HCT116 (cell line): ENCODE measurements around the gene ADAMTS1.

Experiments used
- CTCF ChIP-seq, 3 experiments: fragments of 200-600 bp in 1 of 3; sonication (generic) in 1 of 3; IDR thresholded peaks in 2 of 3; conservative IDR thresholded peaks in 1 of 3; 2 replicates each; pipeline ENCODE4 v1.5.1; 2012 to 2017; ENCODE audit warnings: low read depth in 2 of 3, low read length in 2 of 3, antibody characterized with exemption in 1 of 3, borderline replicate concordance in 1 of 3, control low read depth in 1 of 3, mild to moderate bottlenecking in 1 of 3, mixed read lengths in 1 of 3, mixed run types in 1 of 3, moderate library complexity in 1 of 3; ENCODE audit not compliant: insufficient read depth in 1 of 3
- EZH2 ChIP-seq: fragments of 200-600 bp; sonication (generic); IDR thresholded peaks from 2 replicates; pipeline ENCODE4 v1.6.1; 2017; ENCODE audit warnings: antibody characterized with exemption, mixed run types
- EZH2phosphoT487 ChIP-seq: fragments of 200-600 bp; IDR thresholded peaks from 2 replicates; pipeline ENCODE4 v1.6.1; 2018; ENCODE audit warnings: antibody characterized with exemption, borderline replicate concordance
- POLR2A ChIP-seq: IDR thresholded peaks from 2 replicates; pipeline ENCODE4 v1.7.0; 2011; ENCODE audit warnings: borderline replicate concordance; ENCODE audit not compliant: insufficient read depth, insufficient read length; ENCODE audit errors: extremely low read depth
- POLR2AphosphoS5 ChIP-seq: IDR thresholded peaks from 2 replicates; pipeline ENCODE4 v1.6.1; 2011; ENCODE audit warnings: mild to moderate bottlenecking, low read depth, low read length, moderate library complexity
- RAD21 ChIP-seq: IDR thresholded peaks from 2 replicates; pipeline ENCODE4 v1.6.1; 2012; ENCODE audit warnings: low read depth, mild to moderate bottlenecking
- TF ChIP-seq, protein P1 (sequence below): IDR thresholded peaks from 2 replicates; pipeline ENCODE4 v1.6.1; 2012

- no peak for TF ChIP-seq EZH2phosphoT487
- TF ChIP-seq POLR2A: no peak
- TF ChIP-seq, protein P1, sequence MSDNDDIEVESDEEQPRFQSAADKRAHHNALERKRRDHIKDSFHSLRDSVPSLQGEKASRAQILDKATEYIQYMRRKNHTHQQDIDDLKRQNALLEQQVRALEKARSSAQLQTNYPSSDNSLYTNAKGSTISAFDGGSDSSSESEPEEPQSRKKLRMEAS: no peak
- TF ChIP-seq POLR2AphosphoS5: no peak
- TF ChIP-seq CTCF (IDR thresholded peaks at IDR 0.05 in 2 of 3, conservative IDR thresholded peaks at IDR 0.05 in 1 of 3; ENCODE audit: borderline replicate concordance in 1 of 3, insufficient read depth in 1 of 3, low read depth in 2 of 3, low read length in 2 of 3): no peak
- TF ChIP-seq RAD21: no peak
- no peak for TF ChIP-seq EZH2
Observed at GRCh38 chr21:26845759-26846035, 488 bp upstream of the ADAMTS1 start.
